Eye (tissue), 1 donor: ENCODE results near the gene NMD3.
"Not testable (repeated sequence)": the region's sequence is repeated elsewhere in the genome, so short reads cannot be mapped to it uniquely, and the experiment has no call there.

Experiments
- DNase-seq: peaks from one replicate; pipeline ENCODE4 v3.0.0-alpha.2; 2015

Gene NMD3

GRCh38 chr3:161231861-161232260 is 10.8 kb downstream of the NMD3 start:
- DNase-seq = no peak

- no peak for DNase-seq
Observed at GRCh38 chr3:161233557-161233956, 12.4 kb downstream of the NMD3 start.

GRCh38 chr3:161236240-161236639 is 15.1 kb downstream of the NMD3 start:
- no peak for DNase-seq

- DNase-seq = no peak
Observed at GRCh38 chr3:161239700-161240099, 18.6 kb downstream of the NMD3 start.

GRCh38 chr3:161244538-161244937 is 23.4 kb downstream of the NMD3 start:
- no peak for DNase-seq

GRCh38 chr3:161247049-161247448 is 25.9 kb downstream of the NMD3 start:
- no peak for DNase-seq

- no peak for DNase-seq
Observed at GRCh38 chr3:161250116-161250515, 29.0 kb downstream of the NMD3 start.

- no peak for DNase-seq
Observed at GRCh38 chr3:161251716-161252115, 30.6 kb downstream of the NMD3 start.

GRCh38 chr3:161252143-161252542 is 31.0 kb downstream of the NMD3 start:
- DNase-seq = no peak

- DNase-seq = no peak
Observed at GRCh38 chr3:161253711-161254110, 32.6 kb downstream of the NMD3 start.

GRCh38 chr3:161254861-161255260 is 33.8 kb downstream of the NMD3 start:
- no peak for DNase-seq

GRCh38 chr3:161263057-161263456 is 41.9 kb downstream of the NMD3 start:
- DNase-seq = no peak

GRCh38 chr3:161264852-161265251 is 43.7 kb downstream of the NMD3 start:
- no peak for DNase-seq

GRCh38 chr3:161265916-161266571 is 44.9 kb downstream of the NMD3 start:
- no peak for DNase-seq

GRCh38 chr3:161266731-161267150 is 45.6 kb downstream of the NMD3 start:
- no peak for DNase-seq

- DNase-seq = no peak
Observed at GRCh38 chr3:161267646-161268045, 46.5 kb downstream of the NMD3 start.

GRCh38 chr3:161268601-161269000 is 47.5 kb downstream of the NMD3 start:
- DNase-seq = no peak

- no peak for DNase-seq
Observed at GRCh38 chr3:161270991-161271390, 49.9 kb downstream of the NMD3 start.

GRCh38 chr3:161271646-161272045 is 50.5 kb downstream of the NMD3 start:
- no peak for DNase-seq

GRCh38 chr3:161272524-161272923 is 51.4 kb downstream of the NMD3 start:
- DNase-seq = no peak

- DNase-seq = peak; percentile 69
Observed at GRCh38 chr3:161273589-161274218, 52.6 kb downstream of the NMD3 start.

GRCh38 chr3:161274691-161275298 is 53.7 kb downstream of the NMD3 start:
- DNase-seq = peak; percentile 74

- no peak for DNase-seq
Observed at GRCh38 chr3:161275919-161276318, 54.8 kb downstream of the NMD3 start.

GRCh38 chr3:161282387-161282786 is 61.3 kb downstream of the NMD3 start:
- DNase-seq = not testable (repeated sequence)
